ENCODE measurements around the gene RIPPLY2.

DNA sequence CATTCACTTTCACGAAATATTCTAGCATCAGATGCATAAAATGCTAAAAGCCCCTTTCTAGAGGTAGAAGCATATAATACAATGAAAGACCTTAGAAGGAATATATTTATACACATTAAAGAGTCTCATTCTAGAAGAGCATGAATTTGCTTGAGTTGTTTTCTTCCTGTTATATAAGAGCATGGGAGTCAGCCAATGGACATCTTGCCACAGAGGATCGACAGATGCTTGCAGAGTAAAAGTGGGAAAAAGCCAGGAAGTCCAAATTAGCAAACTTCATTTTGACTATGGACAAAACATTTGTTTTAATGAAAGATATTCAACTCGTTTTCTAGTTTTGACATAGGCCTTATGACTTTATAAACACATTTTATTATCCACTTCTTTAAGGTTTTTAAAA, 44.2 kb upstream of the RIPPLY2 start:
- TF ChIP-seq, protein P1, sequence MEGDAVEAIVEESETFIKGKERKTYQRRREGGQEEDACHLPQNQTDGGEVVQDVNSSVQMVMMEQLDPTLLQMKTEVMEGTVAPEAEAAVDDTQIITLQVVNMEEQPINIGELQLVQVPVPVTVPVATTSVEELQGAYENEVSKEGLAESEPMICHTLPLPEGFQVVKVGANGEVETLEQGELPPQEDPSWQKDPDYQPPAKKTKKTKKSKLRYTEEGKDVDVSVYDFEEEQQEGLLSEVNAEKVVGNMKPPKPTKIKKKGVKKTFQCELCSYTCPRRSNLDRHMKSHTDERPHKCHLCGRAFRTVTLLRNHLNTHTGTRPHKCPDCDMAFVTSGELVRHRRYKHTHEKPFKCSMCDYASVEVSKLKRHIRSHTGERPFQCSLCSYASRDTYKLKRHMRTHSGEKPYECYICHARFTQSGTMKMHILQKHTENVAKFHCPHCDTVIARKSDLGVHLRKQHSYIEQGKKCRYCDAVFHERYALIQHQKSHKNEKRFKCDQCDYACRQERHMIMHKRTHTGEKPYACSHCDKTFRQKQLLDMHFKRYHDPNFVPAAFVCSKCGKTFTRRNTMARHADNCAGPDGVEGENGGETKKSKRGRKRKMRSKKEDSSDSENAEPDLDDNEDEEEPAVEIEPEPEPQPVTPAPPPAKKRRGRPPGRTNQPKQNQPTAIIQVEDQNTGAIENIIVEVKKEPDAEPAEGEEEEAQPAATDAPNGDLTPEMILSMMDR (conservative IDR thresholded peaks at IDR 0.05): no peak
- no peak for TF ChIP-seq ZFX (IDR thresholded peaks at IDR 0.05)

All from C4-2B (cell line).